ENCODE measurements around the gene SLC16A11. TPM values are rescaled to one million over a fixed set of nuclear protein-coding genes. Genes with fewer than 3 reads are reported as not detected.

SLC16A11 gene
- total and polyA plus RNA-seq, 10 of the 15 experiments (the other 5 are each of a cell fraction or from before 2014, with no cell fraction given) = 0.11 to 2.7 (median 0.84) TPM

- peak; percentile 27; the same call in 1 of the 2 replicates for TF ChIP-seq RAD21 (IDR thresholded peaks at IDR 0.05; ENCODE audit: insufficient read depth, low read depth, low read length)
- no peak for TF ChIP-seq FOS (IDR thresholded peaks at IDR 0.05; ENCODE audit: borderline replicate concordance, extremely low read depth, insufficient read length)
- TF ChIP-seq CREM (IDR thresholded peaks at IDR 0.05; ENCODE audit: low read depth) = no peak
- no peak for TF ChIP-seq ZNF592 (IDR thresholded peaks at IDR 0.05)
- no peak for TF ChIP-seq MYC (IDR thresholded peaks at IDR 0.05; ENCODE audit: insufficient read depth, insufficient read length, insufficient replicate concordance, low read length, severe bottlenecking)
Measured at GRCh38 chr17:7001318-7001961, 42.5 kb downstream of the SLC16A11 start (continued).

DNA sequence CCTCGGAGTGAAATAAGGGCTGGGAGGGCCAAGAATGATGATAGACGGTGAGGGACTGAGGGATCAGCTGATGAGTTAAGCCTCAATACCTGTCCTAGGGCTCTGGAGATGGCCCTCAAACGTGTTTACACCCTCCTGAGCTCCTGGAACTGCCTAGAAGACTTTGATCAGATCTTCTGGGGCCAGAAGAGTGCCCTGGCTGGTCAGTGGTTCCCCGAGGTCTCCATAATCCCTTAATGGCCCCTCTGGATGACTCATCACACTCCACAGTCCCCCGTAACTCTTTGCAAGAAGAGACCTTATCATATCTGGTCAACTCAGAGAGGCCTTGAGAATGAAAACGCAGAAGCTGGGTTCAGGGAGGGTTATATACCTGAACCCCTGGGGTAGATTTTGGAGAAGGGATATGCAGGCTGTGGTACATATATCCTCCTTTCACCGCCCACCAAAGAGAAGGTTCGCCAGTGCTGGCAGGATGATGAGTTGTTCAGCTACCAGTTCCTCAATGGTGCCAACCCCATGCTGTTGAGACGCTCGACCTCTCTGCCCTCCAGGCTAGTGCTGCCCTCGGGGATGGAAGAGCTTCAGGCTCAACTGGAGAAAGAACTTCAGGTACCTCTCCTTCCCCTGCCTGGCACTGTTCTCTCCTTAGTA lies 44.9 kb downstream of the SLC16A11 start:
- ChIA-PET POLR2A (no interaction called here), RAD21 (ENCODE audit: unreplicated experiment) (interaction anchor here (1.5 kb wide), 1 partner anchor 84 kb away, joined by 3 read pairs; no protein-coding TSS in a partner anchor), SMC1A (ENCODE audit: uncharacterized antibody, unreplicated experiment) (interaction anchor here (1.3 kb wide), 1 partner anchor 84 kb away, joined by 7 read pairs; no protein-coding TSS in a partner anchor), CTCF (interaction anchor here (0.6 to 15.9 kb wide), 5 partner anchors 24 to 88 kb away, joined by 3 to 237 read pairs (median 4); partner anchors contain the start of gene BCL6B)
- Histone ChIP-seq H2AFZ (ENCODE audit: control insufficient read depth, low read depth, low read length) (no peak overlapping the region), H3K36me3 (ENCODE audit: control insufficient read depth in 2 of 2, insufficient read depth in 2 of 2, low read length in 1 of 2) (peaks cover 11 to 13% of the 10 kb centered on the region in 2 experiments), H4K20me1 (ENCODE audit: control insufficient read depth, insufficient read depth) (no peaks in the 10 kb centered on the region), H3K27ac (ENCODE audit: control insufficient read depth, insufficient read depth) (no peak overlapping the region), H3K4me1 (ENCODE audit: control insufficient read depth, insufficient read depth, low read length) (no peaks in the 10 kb centered on the region), H3K79me2 (ENCODE audit: control insufficient read depth, insufficient read depth, low read length) (no peaks in the 10 kb centered on the region), H3K4me3 (no peak overlapping the region), H3K27me3 (replicated peaks in 1 of 2; ENCODE audit: control insufficient read depth in 2 of 2, insufficient read depth in 2 of 2, low read length in 1 of 2) (no peaks in the 10 kb centered on the region), H3K9ac (ENCODE audit: control insufficient read depth, insufficient read depth, low read length) (no peak overlapping the region), H3K4me2 (ENCODE audit: control insufficient read depth, insufficient read depth) (no peak overlapping the region), H3K9me3 (replicated peaks; ENCODE audit: control insufficient read depth, insufficient read depth, low read length) (no peaks in the 10 kb centered on the region)
- FAIRE-seq (no peak), ATAC-seq (no peak), DNase-seq (ENCODE audit: low read depth, low spot score) (no peak)
- in situ Hi-C loops (cut with MboI) = no loop called here
- intact Hi-C loops (cut with micrococcal nuclease; ENCODE audit: unreplicated experiment) = no loop called here
- WGBS (ENCODE audit: insufficient coverage, insufficient replicate concordance, low lambda C conversion rate, missing lambda C conversion rate) = 73% methylated on average over 11 of the region's 11 CpGs
- TF ChIP-seq SMAD1 (IDR thresholded peaks at IDR 0.05; ENCODE audit: low read depth, partially characterized antibody) (no peak), ZNF622 (IDR thresholded peaks at IDR 0.05) (no peak), CREM (IDR thresholded peaks at IDR 0.05; ENCODE audit: low read depth) (no peak), CREB1 (IDR thresholded peaks at IDR 0.05; ENCODE audit: low read depth) (no peak), EED (IDR thresholded peaks at IDR 0.05; ENCODE audit: low read depth) (no peak), NRF1 (conservative IDR thresholded peaks at IDR 0.05; ENCODE audit: low read depth, low read length) (no peak), ZNF24 (IDR thresholded peaks at IDR 0.05) (no peak), SMAD5 (IDR thresholded peaks at IDR 0.05; ENCODE audit: low read depth) (no peak), BMI1 (IDR thresholded peaks at IDR 0.05; ENCODE audit: borderline replicate concordance) (no peak), KAT2A (conservative IDR thresholded peaks at IDR 0.05; ENCODE audit: control insufficient read depth, low read depth, low read length) (no peak), RCOR1 (conservative IDR thresholded peaks at IDR 0.05; ENCODE audit: low read depth, low read length) (no peak), RAD21 (IDR thresholded peaks at IDR 0.05; ENCODE audit: insufficient read depth, low read depth, low read length) (no peak)
- TF ChIP-seq, protein P1, sequence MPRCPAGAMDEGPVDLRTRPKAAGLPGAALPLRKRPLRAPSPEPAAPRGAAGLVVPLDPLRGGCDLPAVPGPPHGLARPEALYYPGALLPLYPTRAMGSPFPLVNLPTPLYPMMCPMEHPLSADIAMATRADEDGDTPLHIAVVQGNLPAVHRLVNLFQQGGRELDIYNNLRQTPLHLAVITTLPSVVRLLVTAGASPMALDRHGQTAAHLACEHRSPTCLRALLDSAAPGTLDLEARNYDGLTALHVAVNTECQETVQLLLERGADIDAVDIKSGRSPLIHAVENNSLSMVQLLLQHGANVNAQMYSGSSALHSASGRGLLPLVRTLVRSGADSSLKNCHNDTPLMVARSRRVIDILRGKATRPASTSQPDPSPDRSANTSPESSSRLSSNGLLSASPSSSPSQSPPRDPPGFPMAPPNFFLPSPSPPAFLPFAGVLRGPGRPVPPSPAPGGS (IDR thresholded peaks at IDR 0.05; ENCODE audit: borderline replicate concordance, insufficient read depth, low read depth, low read length, poor library complexity, severe bottlenecking) = no peak
- no TSS peak for BruUV-seq (replicated peaks)

Measured in GM12878 (cell line).